SK-N-SH treated with all-trans-retinoic acid at 6 μM for 48 hours (cell line): Measurements from ENCODE around the gene ST6GALNAC4.

Experiments used
- ATAC-seq: fragments of 200-7000 bp; cut with Tn5 transposase; 3 replicates; pipeline ENCODE4 v1.9.1; 2020; ENCODE audit warnings: mild to moderate bottlenecking, moderate library complexity
- ARNTL ChIP-seq: fragments of 450-650 bp; formaldehyde crosslinking; IDR thresholded peaks from 2 replicates; pipeline ENCODE4 v1.5.0; 2020; ENCODE audit warnings: low read depth, mild to moderate bottlenecking, moderate library complexity, borderline replicate concordance
- BACH2 ChIP-seq: fragments of 250-450 bp; sonication (Bioruptor Pico); IDR thresholded peaks from 2 replicates; pipeline ENCODE4 v1.9.0; 2021; ENCODE audit warnings: mild to moderate bottlenecking, borderline replicate concordance
- CSRNP3 ChIP-seq: fragments of 250-450 bp; sonication (Bioruptor Pico); IDR thresholded peaks from 2 replicates; pipeline ENCODE4 v1.5.1; 2021; ENCODE audit warnings: mild to moderate bottlenecking, moderate library complexity
- GLIS3 ChIP-seq: fragments of 250-450 bp; sonication (Bioruptor Pico); IDR thresholded peaks from 2 replicates; pipeline ENCODE4 v1.5.0; 2020; ENCODE audit warnings: mild to moderate bottlenecking, moderate library complexity
- ISL1 ChIP-seq: fragments of 250-450 bp; sonication (Bioruptor Pico); IDR thresholded peaks from 2 replicates; pipeline ENCODE4 v2.1.2; 2022; ENCODE audit warnings: mild to moderate bottlenecking, moderate library complexity
- OSR1 ChIP-seq: fragments of 250-450 bp; sonication (Bioruptor Pico); IDR thresholded peaks from 2 replicates; pipeline ENCODE4 v1.8.0; 2022; ENCODE audit warnings: moderate library complexity, mild to moderate bottlenecking, inconsistent platforms
- POU6F1 ChIP-seq: fragments of 250-450 bp; sonication (Bioruptor Pico); IDR thresholded peaks from 2 replicates; pipeline ENCODE4 v1.8.0; 2021; ENCODE audit warnings: low read depth, mild to moderate bottlenecking, moderate library complexity, borderline replicate concordance
- PPARA ChIP-seq: fragments of 250-450 bp; sonication (Bioruptor Pico); IDR thresholded peaks from 2 replicates; pipeline ENCODE4 v1.5.0; 2020; ENCODE audit warnings: mild to moderate bottlenecking, borderline replicate concordance
- RARB ChIP-seq: fragments of 250-450 bp; sonication (Bioruptor Pico); IDR thresholded peaks from 2 replicates; pipeline ENCODE4 v1.8.0; 2021; ENCODE audit warnings: mild to moderate bottlenecking, moderate library complexity
- ZFP3 ChIP-seq: fragments of 250-450 bp; sonication (Bioruptor Pico); IDR thresholded peaks from 2 replicates; pipeline ENCODE4 v1.5.0; 2020; ENCODE audit warnings: mild to moderate bottlenecking, moderate library complexity
- ZFP30 ChIP-seq: fragments of 450-650 bp; formaldehyde crosslinking; IDR thresholded peaks from 2 replicates; pipeline ENCODE4 v1.5.0; 2022; ENCODE audit warnings: mild to moderate bottlenecking, moderate library complexity
- ZNF565 ChIP-seq: fragments of 450-650 bp; formaldehyde crosslinking; conservative IDR thresholded peaks from 2 replicates; pipeline ENCODE4 v1.5.0; 2020; ENCODE audit warnings: low read depth, mild to moderate bottlenecking, moderate library complexity
- ZNF70 ChIP-seq: fragments of 450-650 bp; formaldehyde crosslinking; IDR thresholded peaks from 2 replicates; pipeline ENCODE4 v1.5.0; 2020; ENCODE audit warnings: mild to moderate bottlenecking, moderate library complexity
- ZNF8 ChIP-seq: fragments of 450-650 bp; formaldehyde crosslinking; IDR thresholded peaks from 2 replicates; pipeline ENCODE4 v1.5.0; 2020; ENCODE audit warnings: mild to moderate bottlenecking, moderate library complexity
- TF ChIP-seq, protein P1 (sequence below): fragments of 250-450 bp; sonication (Bioruptor Pico); IDR thresholded peaks from 2 replicates; pipeline ENCODE4 v1.5.0; 2020; ENCODE audit warnings: mild to moderate bottlenecking, moderate library complexity
- TF ChIP-seq, protein P2 (sequence below): fragments of 250-450 bp; sonication (Bioruptor Pico); IDR thresholded peaks from 2 replicates; pipeline ENCODE4 v1.8.0; 2020; ENCODE audit warnings: mild to moderate bottlenecking, moderate library complexity, borderline replicate concordance

ST6GALNAC4 gene

DNA sequence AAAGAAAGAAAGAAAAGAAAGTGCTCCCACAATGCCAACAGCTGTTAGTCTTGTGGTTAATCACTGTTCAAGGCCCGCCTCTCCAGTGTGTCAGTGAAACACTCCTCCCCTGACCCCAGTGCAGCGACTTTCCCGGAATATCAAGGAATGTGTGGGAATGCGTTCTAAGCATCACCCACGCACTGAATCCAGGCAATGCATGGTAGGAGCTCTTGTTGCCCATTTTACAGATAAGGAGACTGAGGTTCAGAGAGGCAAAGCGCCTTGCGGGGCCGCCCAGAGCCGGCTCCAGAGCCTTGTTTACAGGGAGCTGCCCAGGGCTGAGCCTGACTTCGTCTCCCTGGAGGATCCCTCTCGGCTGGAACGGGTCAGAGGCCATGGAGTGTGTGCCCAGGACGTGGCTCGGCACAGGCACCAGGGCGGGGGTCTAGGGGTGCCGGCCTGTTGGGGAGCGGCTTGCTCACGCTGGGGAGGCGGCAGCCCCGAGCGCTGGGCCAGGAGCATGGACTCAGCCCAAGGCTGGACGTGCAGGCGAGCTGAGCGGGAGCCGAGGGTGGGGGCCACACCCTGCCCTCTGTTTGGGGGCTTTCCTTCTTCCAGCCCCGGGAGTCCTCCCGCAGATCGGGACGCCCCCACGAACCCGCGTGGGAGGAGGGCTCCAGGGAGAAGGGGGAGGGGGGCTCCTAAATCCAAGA is 18.3 kb downstream of the ST6GALNAC4 start:
- ATAC-seq, result peak; percentile 72
- TF ChIP-seq, protein P1, sequence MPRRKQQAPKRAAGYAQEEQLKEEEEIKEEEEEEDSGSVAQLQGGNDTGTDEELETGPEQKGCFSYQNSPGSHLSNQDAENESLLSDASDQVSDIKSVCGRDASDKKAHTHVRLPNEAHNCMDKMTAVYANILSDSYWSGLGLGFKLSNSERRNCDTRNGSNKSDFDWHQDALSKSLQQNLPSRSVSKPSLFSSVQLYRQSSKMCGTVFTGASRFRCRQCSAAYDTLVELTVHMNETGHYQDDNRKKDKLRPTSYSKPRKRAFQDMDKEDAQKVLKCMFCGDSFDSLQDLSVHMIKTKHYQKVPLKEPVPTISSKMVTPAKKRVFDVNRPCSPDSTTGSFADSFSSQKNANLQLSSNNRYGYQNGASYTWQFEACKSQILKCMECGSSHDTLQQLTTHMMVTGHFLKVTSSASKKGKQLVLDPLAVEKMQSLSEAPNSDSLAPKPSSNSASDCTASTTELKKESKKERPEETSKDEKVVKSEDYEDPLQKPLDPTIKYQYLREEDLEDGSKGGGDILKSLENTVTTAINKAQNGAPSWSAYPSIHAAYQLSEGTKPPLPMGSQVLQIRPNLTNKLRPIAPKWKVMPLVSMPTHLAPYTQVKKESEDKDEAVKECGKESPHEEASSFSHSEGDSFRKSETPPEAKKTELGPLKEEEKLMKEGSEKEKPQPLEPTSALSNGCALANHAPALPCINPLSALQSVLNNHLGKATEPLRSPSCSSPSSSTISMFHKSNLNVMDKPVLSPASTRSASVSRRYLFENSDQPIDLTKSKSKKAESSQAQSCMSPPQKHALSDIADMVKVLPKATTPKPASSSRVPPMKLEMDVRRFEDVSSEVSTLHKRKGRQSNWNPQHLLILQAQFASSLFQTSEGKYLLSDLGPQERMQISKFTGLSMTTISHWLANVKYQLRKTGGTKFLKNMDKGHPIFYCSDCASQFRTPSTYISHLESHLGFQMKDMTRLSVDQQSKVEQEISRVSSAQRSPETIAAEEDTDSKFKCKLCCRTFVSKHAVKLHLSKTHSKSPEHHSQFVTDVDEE (CRISPR knock-in tag), result no peak
- TF ChIP-seq ZFP3 (CRISPR knock-in tag) (peak; percentile 90), PPARA (no peak), BACH2 (no peak)
- TF ChIP-seq, all 23 proteins: peak for 1

GRCh38 chr9:127897193-127897692 is 19.6 kb downstream of the ST6GALNAC4 start:
- TF ChIP-seq ARNTL (CRISPR knock-in tag) (no peak), ZNF70 (CRISPR knock-in tag) (no peak), CSRNP3 (no peak), POU6F1 (CRISPR knock-in tag) (no peak), BACH2 (no peak), PPARA (no peak), GLIS3 (no peak), ZFP30 (CRISPR knock-in tag) (no peak)
- TF ChIP-seq, protein P1 (CRISPR knock-in tag), result no peak
- TF ChIP-seq, protein P2, sequence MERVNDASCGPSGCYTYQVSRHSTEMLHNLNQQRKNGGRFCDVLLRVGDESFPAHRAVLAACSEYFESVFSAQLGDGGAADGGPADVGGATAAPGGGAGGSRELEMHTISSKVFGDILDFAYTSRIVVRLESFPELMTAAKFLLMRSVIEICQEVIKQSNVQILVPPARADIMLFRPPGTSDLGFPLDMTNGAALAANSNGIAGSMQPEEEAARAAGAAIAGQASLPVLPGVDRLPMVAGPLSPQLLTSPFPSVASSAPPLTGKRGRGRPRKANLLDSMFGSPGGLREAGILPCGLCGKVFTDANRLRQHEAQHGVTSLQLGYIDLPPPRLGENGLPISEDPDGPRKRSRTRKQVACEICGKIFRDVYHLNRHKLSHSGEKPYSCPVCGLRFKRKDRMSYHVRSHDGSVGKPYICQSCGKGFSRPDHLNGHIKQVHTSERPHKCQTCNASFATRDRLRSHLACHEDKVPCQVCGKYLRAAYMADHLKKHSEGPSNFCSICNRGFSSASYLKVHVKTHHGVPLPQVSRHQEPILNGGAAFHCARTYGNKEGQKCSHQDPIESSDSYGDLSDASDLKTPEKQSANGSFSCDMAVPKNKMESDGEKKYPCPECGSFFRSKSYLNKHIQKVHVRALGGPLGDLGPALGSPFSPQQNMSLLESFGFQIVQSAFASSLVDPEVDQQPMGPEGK (CRISPR knock-in tag), result no peak
- peak; percentile 67 for ATAC-seq

GRCh38 chr9:127896395-127897192 is 20.2 kb downstream of the ST6GALNAC4 start:
- no peak for ATAC-seq
- TF ChIP-seq ZFP30 (CRISPR knock-in tag) (no peak), OSR1 (no peak), BACH2 (no peak), ZNF565 (CRISPR knock-in tag) (no peak), GLIS3 (no peak), RARB (CRISPR knock-in tag) (no peak), ZNF8 (CRISPR knock-in tag) (no peak), POU6F1 (CRISPR knock-in tag) (no peak), CSRNP3 (no peak), ISL1 (CRISPR knock-in tag) (no peak), ARNTL (CRISPR knock-in tag) (no peak)
- TF ChIP-seq, protein P1 (CRISPR knock-in tag), result no peak
